OCI-LY7 (cell line): ENCODE data around the gene NTF3. TPM values are rescaled to one million over a fixed set of nuclear protein-coding genes. Genes with fewer than 3 reads are reported as not detected.

Experiments used
- BruUV-seq: library from RNA; stranded (reverse); fragments of 400-500 nt; replicated peaks from 2 replicates; lab custom pipeline; 2021; lab: Mats Ljungman, UMichigan
- CTCF ChIA-PET: fragments of 300-600 bp; sonication (Branson Sonifier 250); formaldehyde crosslinking; loops from one replicate; lab custom pipeline; 2022; ENCODE audit warnings: antibody characterized with exemption; ENCODE audit not compliant: unreplicated experiment; lab: Charles Lee
- POLR2A ChIA-PET: fragments of 300-600 bp; sonication (Branson Sonifier 250); formaldehyde crosslinking; loops from one replicate; lab custom pipeline; 2022; ENCODE audit warnings: antibody characterized with exemption; lab: Charles Lee
- DNase-seq: peaks from one replicate; pipeline ENCODE4 v3.0.0-alpha.2; 2015; ENCODE audit warnings: low spot score
- H2AFZ ChIP-seq: fragments of 200-600 bp; sonication (generic), shearing (Covaris generic); 2 replicates; pipeline ENCODE4 v1.6.1; 2014; ENCODE audit warnings: mild to moderate bottlenecking, antibody characterized with exemption, low read length, moderate library complexity
- H3K27ac ChIP-seq: fragments of 200-600 bp; sonication (generic); 2 replicates; pipeline ENCODE4 v1.5.1; 2014; ENCODE audit warnings: mixed run types, low read depth, mild to moderate bottlenecking, moderate library complexity, low read length, inconsistent platforms; ENCODE audit not compliant: poor library complexity, severe bottlenecking
- H3K36me3 ChIP-seq: fragments of 200-600 bp; sonication (generic); 2 replicates; pipeline ENCODE4 v1.6.1; 2014; ENCODE audit warnings: mild to moderate bottlenecking, antibody characterized with exemption, low read length, moderate library complexity, mixed read lengths; ENCODE audit not compliant: insufficient read depth
- H3K4me1 ChIP-seq: fragments of 200-600 bp; sonication (generic); 2 replicates; pipeline ENCODE4 v1.5.1; 2014; ENCODE audit warnings: mild to moderate bottlenecking, low read length; ENCODE audit not compliant: insufficient read depth, poor library complexity, severe bottlenecking
- H3K4me2 ChIP-seq: fragments of 200-600 bp; sonication (generic); 2 replicates; pipeline ENCODE4 v1.6.1; 2014; ENCODE audit warnings: mild to moderate bottlenecking, low read length
- H3K4me3 ChIP-seq: fragments of 200-600 bp; sonication (generic); 2 replicates; pipeline ENCODE4 v1.5.1; 2014; ENCODE audit warnings: mild to moderate bottlenecking, low read depth, low read length; ENCODE audit not compliant: poor library complexity, severe bottlenecking
- H3K79me2 ChIP-seq: fragments of 200-600 bp; sonication (generic); 2 replicates; pipeline ENCODE4 v1.6.1; 2016; ENCODE audit warnings: low read depth, mild to moderate bottlenecking, low read length, moderate library complexity, mixed read lengths; ENCODE audit not compliant: insufficient read depth
- H3K9me2 ChIP-seq: fragments of 200-600 bp; sonication (generic); 2 replicates; pipeline ENCODE4 v1.6.1; 2016; ENCODE audit warnings: mild to moderate bottlenecking, low read length, mixed read lengths; ENCODE audit not compliant: insufficient read depth
- H3K9me3 ChIP-seq: fragments of 200-600 bp; sonication (generic); 2 replicates; pipeline ENCODE4 v1.6.1; 2014; ENCODE audit warnings: mild to moderate bottlenecking, mixed run types, low read length, mixed read lengths
- H4K20me1 ChIP-seq: fragments of 200-600 bp; sonication (generic); 2 replicates; pipeline ENCODE4 v1.6.1; 2014; ENCODE audit warnings: mild to moderate bottlenecking, antibody characterized with exemption, low read length, moderate library complexity, mixed read lengths; ENCODE audit not compliant: insufficient read depth
- EZH2phosphoT487 ChIP-seq: fragments of 200-600 bp; sonication (generic); IDR thresholded peaks from 2 replicates; pipeline ENCODE4 v1.6.1; 2018; ENCODE audit warnings: low read depth, borderline replicate concordance, mild to moderate bottlenecking, mixed run types, antibody characterized with exemption, low read length, moderate library complexity, mixed read lengths
- intact Hi-C: fragments of 100-400 bp; cut with micrococcal nuclease; formaldehyde crosslinking; loops from one replicate; pipeline ENCODE4 v1.10.0; 2022; ENCODE audit not compliant: unreplicated experiment
- total RNA-seq, 2 experiments: library from RNA; depleted of rRNA in 1 of 2; stranded (reverse); fragments of >200 nt in 1 of 2; shearing (Covaris generic) in 1 of 2; gene quantifications; 2 replicates each; pipeline ENCODE4 v1.2.3, GENCODE V29; 2014 to 2022
- TF ChIP-seq, protein P1 (sequence below): fragments of 200-600 bp; sonication (generic); conservative IDR thresholded peaks from 2 replicates; pipeline ENCODE4 v1.5.1; 2014; ENCODE audit warnings: mild to moderate bottlenecking, antibody characterized with exemption, low read length, moderate library complexity, mixed read lengths

NTF3 gene
- total RNA-seq, 2 experiments from 2014 or later: 9.6 to 11.5 TPM

- Histone ChIP-seq H4K20me1 (no peaks in the 10 kb centered on the region), H3K4me3 (no peak overlapping the region), H3K4me1 (peaks cover 22% of the 10 kb centered on the region), H3K9me2 (no peaks in the 10 kb centered on the region), H3K4me2 (no peak overlapping the region), H3K79me2 (no peaks in the 10 kb centered on the region), H3K36me3 (peaks cover 64% of the 10 kb centered on the region), H3K9me3 (no peaks in the 10 kb centered on the region), H2AFZ (no peak overlapping the region), H3K27ac (no peak overlapping the region)
- DNase-seq: no peak
- intact Hi-C loops: no loop called here
- TF ChIP-seq, protein P1, sequence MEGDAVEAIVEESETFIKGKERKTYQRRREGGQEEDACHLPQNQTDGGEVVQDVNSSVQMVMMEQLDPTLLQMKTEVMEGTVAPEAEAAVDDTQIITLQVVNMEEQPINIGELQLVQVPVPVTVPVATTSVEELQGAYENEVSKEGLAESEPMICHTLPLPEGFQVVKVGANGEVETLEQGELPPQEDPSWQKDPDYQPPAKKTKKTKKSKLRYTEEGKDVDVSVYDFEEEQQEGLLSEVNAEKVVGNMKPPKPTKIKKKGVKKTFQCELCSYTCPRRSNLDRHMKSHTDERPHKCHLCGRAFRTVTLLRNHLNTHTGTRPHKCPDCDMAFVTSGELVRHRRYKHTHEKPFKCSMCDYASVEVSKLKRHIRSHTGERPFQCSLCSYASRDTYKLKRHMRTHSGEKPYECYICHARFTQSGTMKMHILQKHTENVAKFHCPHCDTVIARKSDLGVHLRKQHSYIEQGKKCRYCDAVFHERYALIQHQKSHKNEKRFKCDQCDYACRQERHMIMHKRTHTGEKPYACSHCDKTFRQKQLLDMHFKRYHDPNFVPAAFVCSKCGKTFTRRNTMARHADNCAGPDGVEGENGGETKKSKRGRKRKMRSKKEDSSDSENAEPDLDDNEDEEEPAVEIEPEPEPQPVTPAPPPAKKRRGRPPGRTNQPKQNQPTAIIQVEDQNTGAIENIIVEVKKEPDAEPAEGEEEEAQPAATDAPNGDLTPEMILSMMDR: no peak
- no peak for TF ChIP-seq EZH2phosphoT487
- ChIA-PET CTCF (no interaction called here), POLR2A (interaction anchor here (1.1 to 1.2 kb wide), 2 partner anchors 9 to 12 kb away, joined by 4 to 9 read pairs; no protein-coding TSS in a partner anchor)
- BruUV-seq: no TSS peak
These were observed 33.5 kb downstream of the NTF3 start for GRCh38 chr12:5465384-5465783.

GRCh38 chr12:5466521-5466960 is 34.6 kb downstream of the NTF3 start:
- no peaks in the 10 kb centered on the region for H3K9me3 ChIP-seq
- CTCF ChIA-PET: no interaction called here
- H3K4me3 ChIP-seq: no peak overlapping the region
- intact Hi-C loops: no loop called here
- no peak overlapping the region for H3K27ac ChIP-seq
- H4K20me1 ChIP-seq: no peaks in the 10 kb centered on the region
- peaks cover 33% of the 10 kb centered on the region for H3K4me1 ChIP-seq
- TF ChIP-seq, protein P1: no peak
- no peak for TF ChIP-seq EZH2phosphoT487
- no peaks in the 10 kb centered on the region for H3K9me2 ChIP-seq
- POLR2A ChIA-PET: no interaction called here
- DNase-seq: no peak
- no peak overlapping the region for H2AFZ ChIP-seq
- H3K4me2 ChIP-seq: no peak overlapping the region
- peaks cover 64% of the 10 kb centered on the region for H3K36me3 ChIP-seq
- H3K79me2 ChIP-seq: no peaks in the 10 kb centered on the region
- no TSS peak for BruUV-seq

DNA sequence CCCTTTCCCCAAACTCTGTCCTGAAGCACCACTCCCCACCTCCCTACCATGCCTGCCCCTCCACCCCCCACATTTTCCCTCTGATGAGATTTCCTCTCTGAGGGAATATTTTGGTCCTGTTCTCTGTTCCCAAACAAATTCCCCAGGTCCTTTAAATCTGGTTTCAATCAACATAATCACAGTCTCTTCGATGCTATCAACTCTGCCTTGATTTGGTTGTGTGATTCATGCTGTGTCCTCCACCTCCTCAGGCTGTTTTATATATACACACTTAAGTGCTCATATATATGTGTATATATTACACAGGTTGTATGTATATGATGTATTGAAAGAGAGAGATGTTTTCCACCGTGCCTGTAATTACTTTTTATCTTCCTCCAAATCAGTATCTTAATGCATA is 36.0 kb downstream of the NTF3 start:
- CTCF ChIA-PET: no interaction called here

More for the DNA sequence above, 36.0 kb downstream of the NTF3 start:
- Histone ChIP-seq H3K4me2 (no peak overlapping the region), H3K27ac (no peak overlapping the region), H2AFZ (no peak overlapping the region), H3K36me3 (peaks cover 51% of the 10 kb centered on the region), H3K79me2 (no peaks in the 10 kb centered on the region), H3K4me1 (peaks cover 40% of the 10 kb centered on the region), H3K9me2 (no peaks in the 10 kb centered on the region), H3K4me3 (no peak overlapping the region), H3K9me3 (no peaks in the 10 kb centered on the region), H4K20me1 (no peaks in the 10 kb centered on the region)
- POLR2A ChIA-PET: interaction anchor here (1.2 kb wide), 1 partner anchor 11 kb away, joined by 3 read pairs; no protein-coding TSS in a partner anchor
- TF ChIP-seq, protein P1: no peak
- no peak for TF ChIP-seq EZH2phosphoT487
- no TSS peak for BruUV-seq
- intact Hi-C loops: no loop called here
- no peak for DNase-seq
